Stomach (tissue), 9 donors: ENCODE measurements around the gene SESN3. TPM values are rescaled to one million over a fixed set of nuclear protein-coding genes. Genes with fewer than 3 reads are reported as not detected.

Source experiments
- DNase-seq, 2 donors: peaks; one replicate each; pipeline versions ENCODE4 v3.0.0 to v3.0.0-alpha.2; 2013 to 2019
- H3K27ac ChIP-seq, 5 donors: fragments of 200-600 bp in 4 of 5; sonication (generic) in 4 of 5; one replicate each; pipeline ENCODE4 v1.5.1; 2013 to 2019; ENCODE audit warnings: mild to moderate bottlenecking in 1 of 5, moderate library complexity in 1 of 5
- H3K27me3 ChIP-seq, 3 donors: fragments of 200-600 bp; sonication (generic); one replicate each; pipeline ENCODE4 v1.5.1; 2017 to 2019; ENCODE audit warnings: mixed run types in 1 of 3
- H3K36me3 ChIP-seq, 4 donors: fragments of 200-600 bp; sonication (generic); 1 replicate in 3 of 4; 2 replicates in 1 of 4; pipeline ENCODE4 v1.5.1; 2016 to 2019
- H3K4me1 ChIP-seq, 4 donors: fragments of 200-600 bp; sonication (generic); one replicate each; pipeline ENCODE4 v1.5.1; 2016 to 2019
- H3K4me3 ChIP-seq, 4 donors: fragments of 200-600 bp; sonication (generic) in 3 of 4; one replicate each; pipeline ENCODE4 v1.5.1; 2016 to 2019; ENCODE audit warnings: mild to moderate bottlenecking in 1 of 4
- H3K9me3 ChIP-seq, 4 donors: fragments of 200-600 bp; sonication (generic); one replicate each; pipeline ENCODE4 v1.5.1; 2016 to 2019
- CTCF ChIP-seq, 7 experiments: fragments of 450-650 bp in 4 of 7; fragments of 200-600 bp in 3 of 7; sonication (generic) in 3 of 7; IDR thresholded peaks; one replicate each; pipeline ENCODE4 v1.5.1; 2016 to 2019; ENCODE audit warnings: antibody characterized with exemption in 7 of 7, control low read depth in 2 of 7, mild to moderate bottlenecking in 1 of 7
- EP300 ChIP-seq: sonication (generic); formaldehyde crosslinking; IDR thresholded peaks from one replicate; pipeline ENCODE4 v1.6.1; 2017; ENCODE audit warnings: antibody characterized with exemption
- POLR2A ChIP-seq, 4 donors: fragments of 450-650 bp; IDR thresholded peaks; one replicate each; pipeline ENCODE4 v1.6.1; 2016; ENCODE audit warnings: antibody characterized with exemption in 4 of 4, control low read depth in 2 of 4, mild to moderate bottlenecking in 1 of 4, moderate library complexity in 1 of 4
- POLR2AphosphoS5 ChIP-seq, 3 donors: sonication (generic); formaldehyde crosslinking; IDR thresholded peaks; one replicate each; pipeline ENCODE4 v1.6.1; 2016; ENCODE audit warnings: antibody characterized with exemption in 3 of 3
- WGBS, 5 donors: extraction: QIAGEN DNeasy Blood & Tissue Kit in 3 of 5; methylation state at CpG; one replicate each; pipeline versions ENCODE4 v1.1.5 to v1.1.7; 2013 to 2018; 5-methylcytosine and 5-hydroxymethylcytosine counted together
- intact Hi-C: fragments of 100-400 bp; cut with DNase I; formaldehyde crosslinking; loops from one replicate; pipeline ENCODE4 v1.15.1; 2023; ENCODE audit warnings: low total_unique reads
- polyA plus RNA-seq, 3 donors: library from polyadenylated mRNA; stranded (reverse); fragments of 200-250 nt; gene quantifications; one replicate each; pipeline ENCODE4 v1.2.3, GENCODE V29; 2013
- total RNA-seq, 5 donors: library from RNA; depleted of rRNA; stranded (reverse); fragments of >200 nt; gene quantifications; one replicate each; pipeline versions ENCODE4 v1.1.0 to v1.2.3, GENCODE V29; 2014 to 2016
- donor health status: healthy with polysubstance abuse.
- donor health status: Bipolar disorder and iron deficiency.
- donor health status: healthy.

Gene SESN3
- total and polyA plus RNA-seq, 8 donors = 2.7 to 43.7 (median 6.0) TPM

GRCh38 chr11:95149651-95150364, 81.2 kb downstream of the SESN3 start:
- H3K4me1 ChIP-seq = peaks cover 6 to 74% (median 24%) of the 10 kb centered on the region in 4 donors
- H3K27ac ChIP-seq = peak overlapping the region; percentile 84 to 95 (median 92)
- no peaks in the 10 kb centered on the region for H3K9me3 ChIP-seq
- TF ChIP-seq CTCF (IDR thresholded peaks at IDR 0.05) = no peak
- TF ChIP-seq POLR2AphosphoS5 (IDR thresholded peaks at IDR 0.05) = peak in 2 of 3 donors; percentile 62 to 80
- no peak for TF ChIP-seq POLR2A (IDR thresholded peaks at IDR 0.05)
- no peak for TF ChIP-seq EP300
- no peaks in the 10 kb centered on the region for H3K27me3 ChIP-seq
- peak; percentile 62 to 90 for DNase-seq
- H3K4me3 ChIP-seq = peak overlapping the region; percentile 55 to 66 (median 60)
- no peaks in the 10 kb centered on the region for H3K36me3 ChIP-seq
- 27 to 55% (median 37%) methylated on average over 20 to 23 of the region's 23 CpGs for WGBS, 5 donors
- intact Hi-C loops = no loop called here

GRCh38 chr11:95148938-95149337, 82.1 kb downstream of the SESN3 start:
- WGBS, 5 donors = 52 to 60% (median 56%) methylated on average over 2 of the region's 2 CpGs
- DNase-seq = no peak
- Histone ChIP-seq H3K4me3 (no peak overlapping the region), H3K9me3 (no peaks in the 10 kb centered on the region), H3K36me3 (no peaks in the 10 kb centered on the region), H3K4me1 (peaks cover 6 to 68% (median 24%) of the 10 kb centered on the region in 4 donors), H3K27ac (peak overlapping the region in 4 of 5 donors; percentile 18 to 92 (median 92)), H3K27me3 (no peaks in the 10 kb centered on the region)
- intact Hi-C loops = no loop called here
- no peak for TF ChIP-seq EP300
- no peak for TF ChIP-seq CTCF (IDR thresholded peaks at IDR 0.05)
- TF ChIP-seq POLR2A (IDR thresholded peaks at IDR 0.05) = no peak
- TF ChIP-seq POLR2AphosphoS5 (IDR thresholded peaks at IDR 0.05) = no peak

- no peaks in the 10 kb centered on the region for H3K27me3 ChIP-seq
- TF ChIP-seq EP300 = no peak
- no peak for TF ChIP-seq POLR2A (IDR thresholded peaks at IDR 0.05)
- no peak for TF ChIP-seq POLR2AphosphoS5 (IDR thresholded peaks at IDR 0.05)
- no peak for TF ChIP-seq CTCF (IDR thresholded peaks at IDR 0.05)
- H3K36me3 ChIP-seq = no peaks in the 10 kb centered on the region
- peaks cover 6 to 63% (median 24%) of the 10 kb centered on the region in 4 donors for H3K4me1 ChIP-seq
- intact Hi-C loops = no loop called here
- no peaks in the 10 kb centered on the region for H3K9me3 ChIP-seq
- H3K27ac ChIP-seq = peak overlapping the region in 2 of 5 donors; percentile 2 to 39
- H3K4me3 ChIP-seq = no peak overlapping the region
- no peak for DNase-seq
These were observed 82.6 kb downstream of the SESN3 start for GRCh38 chr11:95148406-95148805.

DNA sequence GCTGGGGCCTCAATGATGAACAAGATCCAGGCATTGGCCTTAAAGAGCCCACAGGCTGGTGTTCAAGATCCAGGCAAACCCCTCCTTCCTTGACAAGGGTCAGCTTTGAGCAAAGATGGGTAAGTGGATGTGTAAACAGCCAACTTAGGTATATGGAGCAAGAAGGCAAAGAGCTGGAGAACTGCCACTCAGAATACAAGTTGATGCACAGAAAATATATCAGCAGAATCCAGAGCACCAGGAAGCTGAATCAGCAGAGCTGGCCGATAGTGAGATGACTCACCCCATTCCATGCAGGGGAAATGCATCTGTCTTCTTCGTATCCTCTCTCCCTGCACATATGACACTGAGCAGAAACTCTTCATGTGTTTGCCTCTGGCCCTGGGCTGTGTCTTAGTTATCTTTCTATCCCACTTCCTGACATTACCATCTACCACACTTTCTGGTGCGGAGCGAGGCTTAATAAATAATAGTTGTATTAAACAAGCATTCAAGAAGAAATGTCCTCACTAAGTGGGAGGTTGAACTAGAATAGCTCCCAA, 83.6 kb downstream of the SESN3 start:
- DNase-seq = peak in 1 of 2 donors; percentile 87
- TF ChIP-seq POLR2AphosphoS5 (IDR thresholded peaks at IDR 0.05) (peak in 1 of 3 donors; percentile 68), POLR2A (IDR thresholded peaks at IDR 0.05) (no peak), EP300 (no peak), CTCF (IDR thresholded peaks at IDR 0.05) (no peak)
- H3K27me3 ChIP-seq = no peaks in the 10 kb centered on the region
- intact Hi-C loops = no loop called here
- no peak overlapping the region for H3K4me3 ChIP-seq
- peaks cover 6 to 53% (median 23%) of the 10 kb centered on the region in 4 donors for H3K4me1 ChIP-seq
- WGBS, 5 donors = 24 to 49% (median 35%) methylated on average over 4 of the region's 4 CpGs
- no peaks in the 10 kb centered on the region for H3K36me3 ChIP-seq
- H3K27ac ChIP-seq = peak overlapping the region in 2 of 5 donors; percentile 2 to 39
- no peaks in the 10 kb centered on the region for H3K9me3 ChIP-seq
